Suprapubic skin (tissue), 4 donors: ENCODE data around the gene ANKFN1. TPM values are rescaled to one million over a fixed set of nuclear protein-coding genes. Genes with fewer than 3 reads are reported as not detected.

Source experiments
- DNase-seq, 2 donors: peaks; one replicate each; pipeline ENCODE4 v3.0.0-alpha.2; 2019; ENCODE audit warnings: low spot score in 2 of 2
- H3K27ac ChIP-seq: fragments of 200-600 bp; sonication (generic); one replicate; pipeline ENCODE4 v1.5.1; 2019
- H3K27me3 ChIP-seq: fragments of 200-600 bp; sonication (generic); one replicate; pipeline ENCODE4 v1.5.1; 2019
- H3K36me3 ChIP-seq: fragments of 200-600 bp; sonication (generic); one replicate; pipeline ENCODE4 v1.5.1; 2019
- H3K4me1 ChIP-seq: fragments of 200-600 bp; sonication (generic); one replicate; pipeline ENCODE4 v1.5.1; 2019
- H3K4me3 ChIP-seq: fragments of 200-600 bp; sonication (generic); one replicate; pipeline ENCODE4 v1.5.1; 2019; ENCODE audit warnings: mild to moderate bottlenecking
- H3K9me3 ChIP-seq: fragments of 200-600 bp; sonication (generic); one replicate; pipeline ENCODE4 v1.5.1; 2019
- CTCF ChIP-seq, 2 donors: fragments of 200-600 bp in 1 of 2; fragments of 450-650 bp in 1 of 2; sonication (generic) in 1 of 2; IDR thresholded peaks; one replicate each; pipeline ENCODE4 v1.5.1; 2016 to 2019; ENCODE audit warnings: antibody characterized with exemption in 2 of 2, mild to moderate bottlenecking in 1 of 2, moderate library complexity in 1 of 2
- EP300 ChIP-seq: sonication (generic); formaldehyde crosslinking; IDR thresholded peaks from one replicate; pipeline ENCODE4 v1.6.1; 2017; ENCODE audit warnings: antibody characterized with exemption
- POLR2A ChIP-seq, 2 donors: fragments of 450-650 bp; IDR thresholded peaks; one replicate each; pipeline ENCODE4 v1.6.1; 2017; ENCODE audit warnings: antibody characterized with exemption in 2 of 2, mild to moderate bottlenecking in 2 of 2, moderate library complexity in 2 of 2
- POLR2AphosphoS5 ChIP-seq, 3 donors: sonication (generic); formaldehyde crosslinking; IDR thresholded peaks; one replicate each; pipeline ENCODE4 v1.6.1; 2017; ENCODE audit warnings: antibody characterized with exemption in 3 of 3
- WGBS: methylation state at CpG from one replicate; pipeline ENCODE4 v1.1.5; 2018; 5-methylcytosine and 5-hydroxymethylcytosine counted together
- total RNA-seq, 4 donors: library from RNA; depleted of rRNA; stranded (reverse); fragments of >200 nt; gene quantifications; one replicate each; pipeline ENCODE4 v1.1.0, GENCODE V29; 2016

ANKFN1 gene
- total RNA-seq, 4 donors from 2014 or later, result 0.81 to 3.1 (median 1.7) TPM

GRCh38 chr17:56148333-56148732 lies 4.9 kb upstream of the ANKFN1 start:
- WGBS, result 65% methylated on average over 2 of the region's 2 CpGs
- no peak for TF ChIP-seq POLR2AphosphoS5 (IDR thresholded peaks at IDR 0.05)
- no peak for TF ChIP-seq POLR2A (IDR thresholded peaks at IDR 0.05)
- TF ChIP-seq CTCF (IDR thresholded peaks at IDR 0.05), result no peak
- TF ChIP-seq EP300, result no peak
- Histone ChIP-seq H3K9me3 (no peaks in the 10 kb centered on the region), H3K4me1 (no peaks in the 10 kb centered on the region), H3K36me3 (no peaks in the 10 kb centered on the region), H3K27ac (no peak overlapping the region), H3K4me3 (no peak overlapping the region), H3K27me3 (no peaks in the 10 kb centered on the region)
- DNase-seq, result no peak

GRCh38 chr17:56149266-56150036 lies 3.8 kb upstream of the ANKFN1 start:
- no peaks in the 10 kb centered on the region for H3K9me3 ChIP-seq
- H3K27me3 ChIP-seq, result no peaks in the 10 kb centered on the region
- H3K4me1 ChIP-seq, result no peaks in the 10 kb centered on the region
- H3K27ac ChIP-seq, result no peak overlapping the region
- no peak overlapping the region for H3K4me3 ChIP-seq
- no peak for DNase-seq
- no peaks in the 10 kb centered on the region for H3K36me3 ChIP-seq
- WGBS, result 45% methylated on average over 3 of the region's 3 CpGs
- no peak for TF ChIP-seq POLR2A (IDR thresholded peaks at IDR 0.05)
- no peak for TF ChIP-seq EP300
- no peak for TF ChIP-seq POLR2AphosphoS5 (IDR thresholded peaks at IDR 0.05)
- no peak for TF ChIP-seq CTCF (IDR thresholded peaks at IDR 0.05)

GRCh38 chr17:56150649-56151048 lies 2.6 kb upstream of the ANKFN1 start:
- no peaks in the 10 kb centered on the region for H3K27me3 ChIP-seq
- DNase-seq, result no peak
- H3K9me3 ChIP-seq, result no peaks in the 10 kb centered on the region
- H3K27ac ChIP-seq, result no peak overlapping the region
- no peak for TF ChIP-seq POLR2AphosphoS5 (IDR thresholded peaks at IDR 0.05)
- no peak for TF ChIP-seq CTCF (IDR thresholded peaks at IDR 0.05)
- no peak for TF ChIP-seq EP300
- TF ChIP-seq POLR2A (IDR thresholded peaks at IDR 0.05), result no peak
- H3K36me3 ChIP-seq, result no peaks in the 10 kb centered on the region
- WGBS, result 87% methylated on average over 4 of the region's 4 CpGs
- H3K4me3 ChIP-seq, result no peak overlapping the region
- H3K4me1 ChIP-seq, result no peaks in the 10 kb centered on the region

- H3K27me3 ChIP-seq, result peaks cover 4% of the 10 kb centered on the region
- no peak for DNase-seq
- H3K27ac ChIP-seq, result no peak overlapping the region
- WGBS, result 80% methylated on average over 4 of the region's 4 CpGs
- TF ChIP-seq CTCF (IDR thresholded peaks at IDR 0.05) (no peak), EP300 (no peak), POLR2A (IDR thresholded peaks at IDR 0.05) (no peak), POLR2AphosphoS5 (IDR thresholded peaks at IDR 0.05) (no peak)
- no peaks in the 10 kb centered on the region for H3K9me3 ChIP-seq
- H3K36me3 ChIP-seq, result no peaks in the 10 kb centered on the region
- H3K4me1 ChIP-seq, result peaks cover 4% of the 10 kb centered on the region
- no peak overlapping the region for H3K4me3 ChIP-seq
These were observed 4.6 kb downstream of the ANKFN1 start for GRCh38 chr17:56157845-56158244.

- no peaks in the 10 kb centered on the region for H3K36me3 ChIP-seq
- DNase-seq, result no peak
- H3K9me3 ChIP-seq, result no peaks in the 10 kb centered on the region
- H3K4me3 ChIP-seq, result no peak overlapping the region
- peaks cover 6% of the 10 kb centered on the region for H3K4me1 ChIP-seq
- 42% methylated on average over 1 of the region's 1 CpG for WGBS
- TF ChIP-seq POLR2AphosphoS5 (IDR thresholded peaks at IDR 0.05) (no peak), CTCF (IDR thresholded peaks at IDR 0.05) (no peak), POLR2A (IDR thresholded peaks at IDR 0.05) (no peak), EP300 (no peak)
- no peak overlapping the region for H3K27ac ChIP-seq
- H3K27me3 ChIP-seq, result peaks cover 4% of the 10 kb centered on the region
These were observed 5.1 kb downstream of the ANKFN1 start for GRCh38 chr17:56158344-56158743.
